ENCODE measurements around the gene CMIP. TPM values are rescaled to one million over a fixed set of nuclear protein-coding genes. Genes with fewer than 3 reads are reported as not detected.

CMIP gene
- polyA plus RNA-seq, 1 donor from 2014 or later: 15.1 TPM

DNA sequence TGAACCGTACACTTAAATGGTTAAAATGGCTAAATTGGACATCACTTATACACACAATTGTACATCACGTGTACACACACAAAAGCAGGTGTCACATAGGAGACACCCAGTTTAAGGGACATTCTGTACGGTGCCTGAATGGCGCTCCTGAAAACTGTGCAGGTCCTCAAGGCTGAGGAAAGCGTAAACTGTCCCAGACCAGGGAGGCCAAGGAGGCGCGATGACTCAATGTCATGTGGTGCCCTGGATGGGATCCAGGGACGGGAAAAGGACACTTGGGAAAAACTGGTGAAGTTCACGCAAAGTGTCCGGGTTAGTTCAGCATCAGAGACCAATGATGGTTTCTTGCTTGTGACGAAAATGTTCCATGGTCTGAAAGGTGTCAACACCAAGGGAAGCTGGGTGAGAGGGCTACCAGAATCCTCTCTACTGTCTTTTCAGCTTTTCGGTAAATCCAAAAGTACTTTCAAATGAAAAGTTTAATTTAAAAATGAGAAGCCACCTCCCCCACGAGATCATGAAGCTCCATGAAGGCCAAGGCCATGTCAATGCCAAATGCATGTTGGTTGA, 112.2 kb downstream of the CMIP start:
- H3K27ac ChIP-seq (ENCODE audit: low read length): no peak overlapping the region
- peaks cover 4% of the 10 kb centered on the region for H3F3A ChIP-seq (ENCODE audit: insufficient read depth, low read length, poor library complexity, severe bottlenecking)
- no peaks in the 10 kb centered on the region for H3K9me3 ChIP-seq (ENCODE audit: low read length)
- H3K4me3 ChIP-seq (ENCODE audit: low read length): no peak overlapping the region
- peaks cover 40% of the 10 kb centered on the region for H3K79me2 ChIP-seq (replicated peaks; ENCODE audit: insufficient read depth, low read length)
- H3K36me3 ChIP-seq (ENCODE audit: insufficient read depth, low read length): no peaks in the 10 kb centered on the region
- peaks cover 4% of the 10 kb centered on the region for H4K20me1 ChIP-seq (ENCODE audit: insufficient read depth)
- H3K9me2 ChIP-seq (ENCODE audit: insufficient read depth, low read length): no peaks in the 10 kb centered on the region
- no peak overlapping the region for H3K4me2 ChIP-seq (ENCODE audit: low read length)
- TF ChIP-seq POLR2AphosphoS5 (IDR thresholded peaks at IDR 0.05): no peak
- TF ChIP-seq CTCF (IDR thresholded peaks at IDR 0.05; ENCODE audit: poor library complexity, severe bottlenecking): no peak
- TF ChIP-seq MXI1 (conservative IDR thresholded peaks at IDR 0.05; ENCODE audit: poor library complexity, severe bottlenecking): no peak
- TF ChIP-seq EZH2 (IDR thresholded peaks at IDR 0.05; ENCODE audit: borderline replicate concordance, insufficient read depth, low read length, poor library complexity, severe bottlenecking): no peak
- no peak for TF ChIP-seq SMC3 (conservative IDR thresholded peaks at IDR 0.05; ENCODE audit: poor library complexity)
- TF ChIP-seq EP300 (conservative IDR thresholded peaks at IDR 0.05; ENCODE audit: poor library complexity, severe bottlenecking): no peak
- TF ChIP-seq TAF1 (IDR thresholded peaks at IDR 0.05; ENCODE audit: low read depth): no peak
- TF ChIP-seq REST (IDR thresholded peaks at IDR 0.05; ENCODE audit: borderline replicate concordance): no peak
- TF ChIP-seq RAD21 (conservative IDR thresholded peaks at IDR 0.05): no peak
- H3K9ac ChIP-seq (ENCODE audit: low read length): no peak overlapping the region
- H2AFZ ChIP-seq (ENCODE audit: low read depth, low read length): no peak overlapping the region
- no peaks in the 10 kb centered on the region for H3K27me3 ChIP-seq (ENCODE audit: insufficient read depth, low read depth, low read length)

- no peaks in the 10 kb centered on the region for H3K9me3 ChIP-seq (ENCODE audit: low read length)
These were observed 113.5 kb downstream of the CMIP start for GRCh38 chr16:81558077-81558443.

More at GRCh38 chr16:81558077-81558443, 113.5 kb downstream of the CMIP start:
- Histone ChIP-seq H2AFZ (ENCODE audit: low read depth, low read length) (no peak overlapping the region), H3F3A (ENCODE audit: insufficient read depth, low read length, poor library complexity, severe bottlenecking) (peaks cover 4% of the 10 kb centered on the region), H3K9me2 (ENCODE audit: insufficient read depth, low read length) (no peaks in the 10 kb centered on the region), H3K27ac (ENCODE audit: low read length) (no peak overlapping the region), H3K36me3 (ENCODE audit: insufficient read depth, low read length) (no peaks in the 10 kb centered on the region), H3K9ac (ENCODE audit: low read length) (no peak overlapping the region), H3K4me3 (ENCODE audit: low read length) (no peak overlapping the region), H3K79me2 (replicated peaks; ENCODE audit: insufficient read depth, low read length) (peaks cover 49% of the 10 kb centered on the region), H4K20me1 (ENCODE audit: insufficient read depth) (peaks cover 4% of the 10 kb centered on the region), H3K4me2 (ENCODE audit: low read length) (no peak overlapping the region), H3K27me3 (ENCODE audit: insufficient read depth, low read depth, low read length) (no peaks in the 10 kb centered on the region)
- TF ChIP-seq POLR2AphosphoS5 (IDR thresholded peaks at IDR 0.05) (no peak), SMC3 (conservative IDR thresholded peaks at IDR 0.05; ENCODE audit: poor library complexity) (no peak), TAF1 (IDR thresholded peaks at IDR 0.05; ENCODE audit: low read depth) (no peak), RAD21 (conservative IDR thresholded peaks at IDR 0.05) (no peak), REST (IDR thresholded peaks at IDR 0.05; ENCODE audit: borderline replicate concordance) (no peak), CTCF (IDR thresholded peaks at IDR 0.05; ENCODE audit: poor library complexity, severe bottlenecking) (no peak), MXI1 (conservative IDR thresholded peaks at IDR 0.05; ENCODE audit: poor library complexity, severe bottlenecking) (no peak), EZH2 (IDR thresholded peaks at IDR 0.05; ENCODE audit: borderline replicate concordance, insufficient read depth, low read length, poor library complexity, severe bottlenecking) (no peak), EP300 (conservative IDR thresholded peaks at IDR 0.05; ENCODE audit: poor library complexity, severe bottlenecking) (no peak)
